Esophagus (tissue), 2 donors: ENCODE results near the gene RANGAP1. TPM values are rescaled to one million over a fixed set of nuclear protein-coding genes. Genes with fewer than 3 reads are reported as not detected.

ENCODE experiments used
- H3K27ac ChIP-seq, 2 donors: one replicate each; pipeline ENCODE4 v1.5.1; 2013; ENCODE audit warnings: low read depth in 2 of 2, mild to moderate bottlenecking in 2 of 2, inconsistent platforms in 1 of 2, low read length in 1 of 2, moderate library complexity in 1 of 2
- H3K27me3 ChIP-seq, 2 donors: one replicate each; pipeline ENCODE4 v1.6.1; 2013; ENCODE audit warnings: low read length in 2 of 2, control low read depth in 1 of 2, mild to moderate bottlenecking in 1 of 2; ENCODE audit not compliant: insufficient read depth in 2 of 2, control insufficient read depth in 1 of 2
- H3K36me3 ChIP-seq, 2 donors: one replicate each; pipeline ENCODE4 v1.6.1; 2013; ENCODE audit warnings: low read length in 1 of 2; ENCODE audit not compliant: control insufficient read depth in 2 of 2, insufficient read depth in 2 of 2
- H3K4me1 ChIP-seq, 2 donors: one replicate each; pipeline ENCODE4 v1.6.1; 2013; ENCODE audit warnings: low read length in 1 of 2; ENCODE audit not compliant: control insufficient read depth in 2 of 2, insufficient read depth in 2 of 2
- H3K4me3 ChIP-seq, 2 donors: one replicate each; pipeline ENCODE4 v1.5.1; 2013; ENCODE audit warnings: low read length in 2 of 2, mild to moderate bottlenecking in 2 of 2, low read depth in 1 of 2, moderate library complexity in 1 of 2
- H3K9me3 ChIP-seq, 2 donors: one replicate each; pipeline ENCODE4 v1.6.1; 2013; ENCODE audit warnings: mild to moderate bottlenecking in 2 of 2, low read depth in 1 of 2, low read length in 1 of 2, moderate library complexity in 1 of 2; ENCODE audit not compliant: control insufficient read depth in 2 of 2, insufficient read depth in 1 of 2
- WGBS, 2 donors: extraction: QIAGEN DNeasy Blood & Tissue Kit; methylation state at CpG; one replicate each; pipeline ENCODE4 v1.1.7; 2013; 5-methylcytosine and 5-hydroxymethylcytosine counted together
- polyA plus RNA-seq, 2 donors: library from polyadenylated mRNA; stranded (reverse); fragments of 200-250 nt; gene quantifications; one replicate each; pipeline ENCODE4 v1.2.3, GENCODE V29; 2013
- donor health status: healthy with polysubstance abuse.
- donor health status: Bipolar disorder and iron deficiency.

Gene RANGAP1
- polyA plus RNA-seq, 2 donors, result 53.0 to 61.7 TPM

GRCh38 chr22:41250127-41250526 lies 35.9 kb downstream of the RANGAP1 start:
- 92 to 98% methylated on average over 12 of the region's 12 CpGs for WGBS, 2 donors
- Histone ChIP-seq H3K27me3 (no peaks in the 10 kb centered on the region), H3K27ac (no peak overlapping the region), H3K36me3 (peaks cover 37 to 69% of the 10 kb centered on the region in 2 donors), H3K4me1 (no peaks in the 10 kb centered on the region), H3K4me3 (no peak overlapping the region), H3K9me3 (no peaks in the 10 kb centered on the region)

DNA sequence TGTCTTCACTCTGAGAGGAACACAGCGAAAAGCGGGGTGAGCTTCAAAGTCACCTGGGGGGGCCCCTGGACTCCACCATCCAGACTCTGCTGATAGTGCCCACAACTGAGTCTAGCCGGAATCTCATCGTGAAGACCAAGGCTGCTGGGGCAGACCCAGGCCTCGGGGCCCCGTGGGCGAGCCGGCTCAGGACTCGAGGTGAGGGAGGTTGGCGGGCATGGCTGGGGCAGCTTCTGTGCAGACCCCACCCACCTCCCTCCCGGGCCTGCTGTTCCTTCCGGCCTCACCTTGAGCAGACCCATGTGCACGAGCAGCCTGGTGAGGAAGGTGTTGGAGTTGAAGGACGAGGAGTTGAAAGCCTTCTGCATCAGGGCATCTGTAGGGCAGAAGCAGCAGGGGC lies 36.5 kb downstream of the RANGAP1 start:
- no peak overlapping the region for H3K27ac ChIP-seq
- 90 to 91% methylated on average over 14 of the region's 14 CpGs for WGBS, 2 donors
- no peaks in the 10 kb centered on the region for H3K27me3 ChIP-seq
- no peaks in the 10 kb centered on the region for H3K9me3 ChIP-seq
- no peaks in the 10 kb centered on the region for H3K4me1 ChIP-seq
- no peak overlapping the region for H3K4me3 ChIP-seq
- H3K36me3 ChIP-seq, result peaks cover 35 to 67% of the 10 kb centered on the region in 2 donors

- no peaks in the 10 kb centered on the region for H3K9me3 ChIP-seq
- no peak overlapping the region for H3K27ac ChIP-seq
- H3K4me1 ChIP-seq, result no peaks in the 10 kb centered on the region
- no peaks in the 10 kb centered on the region for H3K27me3 ChIP-seq
- 95 to 97% methylated on average over 10 of the region's 10 CpGs for WGBS, 2 donors
- peaks cover 35 to 62% of the 10 kb centered on the region in 2 donors for H3K36me3 ChIP-seq
- H3K4me3 ChIP-seq, result no peak overlapping the region
These were observed 37.2 kb downstream of the RANGAP1 start for GRCh38 chr22:41248758-41249157.

GRCh38 chr22:41248314-41248713 lies 37.7 kb downstream of the RANGAP1 start:
- Histone ChIP-seq H3K36me3 (peaks cover 33 to 60% of the 10 kb centered on the region in 2 donors), H3K27me3 (no peaks in the 10 kb centered on the region), H3K9me3 (no peaks in the 10 kb centered on the region), H3K4me3 (no peak overlapping the region), H3K27ac (no peak overlapping the region), H3K4me1 (no peaks in the 10 kb centered on the region)
- WGBS, 2 donors, result 93 to 98% methylated on average over 15 of the region's 15 CpGs

GRCh38 chr22:41247703-41248102 lies 38.3 kb downstream of the RANGAP1 start:
- Histone ChIP-seq H3K27ac (no peak overlapping the region), H3K4me3 (no peak overlapping the region), H3K9me3 (no peaks in the 10 kb centered on the region), H3K36me3 (peaks cover 28 to 56% of the 10 kb centered on the region in 2 donors), H3K27me3 (no peaks in the 10 kb centered on the region), H3K4me1 (no peaks in the 10 kb centered on the region)
- WGBS, 2 donors, result 90 to 92% methylated on average over 7 of the region's 7 CpGs

- H3K27ac ChIP-seq, result no peak overlapping the region
- WGBS, 2 donors, result 83 to 84% methylated on average over 21 of the region's 21 CpGs
- no peaks in the 10 kb centered on the region for H3K4me1 ChIP-seq
- H3K27me3 ChIP-seq, result no peaks in the 10 kb centered on the region
- H3K9me3 ChIP-seq, result no peaks in the 10 kb centered on the region
- no peak overlapping the region for H3K4me3 ChIP-seq
- H3K36me3 ChIP-seq, result peaks cover 25 to 47% of the 10 kb centered on the region in 2 donors
These were observed 40.0 kb downstream of the RANGAP1 start for GRCh38 chr22:41245917-41246499.

DNA sequence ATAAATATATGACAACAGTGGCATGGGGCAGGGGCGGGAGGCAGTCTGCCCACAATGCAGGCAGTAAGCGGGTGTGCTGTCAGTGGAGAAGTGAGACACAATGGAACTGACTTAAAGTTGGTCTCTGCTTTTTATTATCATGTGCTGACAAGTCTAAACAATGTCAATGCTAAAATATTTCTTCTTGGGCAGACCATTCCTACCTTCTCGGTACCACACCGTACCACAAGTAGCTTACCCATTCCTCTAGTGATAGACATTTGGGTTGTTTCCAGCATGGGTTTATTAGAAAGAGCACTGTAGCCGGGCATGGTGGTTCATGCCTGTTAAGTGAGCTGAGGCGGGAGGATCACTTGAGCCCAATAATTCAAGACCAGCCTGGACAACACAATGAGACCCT lies 42.6 kb downstream of the RANGAP1 start:
- Histone ChIP-seq H3K4me3 (no peak overlapping the region), H3K4me1 (peaks cover 0 to 6% of the 10 kb centered on the region in 2 donors), H3K36me3 (peaks cover 5 to 22% of the 10 kb centered on the region in 2 donors), H3K9me3 (peaks cover 0 to 2% of the 10 kb centered on the region in 2 donors), H3K27ac (no peak overlapping the region), H3K27me3 (no peaks in the 10 kb centered on the region)
- 52 to 79% methylated on average over 6 of the region's 6 CpGs for WGBS, 2 donors

GRCh38 chr22:41242396-41243117 lies 43.4 kb downstream of the RANGAP1 start:
- 85 to 87% methylated on average over 18 of the region's 18 CpGs for WGBS, 2 donors
- no peaks in the 10 kb centered on the region for H3K27me3 ChIP-seq
- H3K27ac ChIP-seq, result no peak overlapping the region
- H3K36me3 ChIP-seq, result peaks cover 3 to 14% of the 10 kb centered on the region in 2 donors
- no peak overlapping the region for H3K4me3 ChIP-seq
- H3K4me1 ChIP-seq, result peaks cover 0 to 11% of the 10 kb centered on the region in 2 donors
- H3K9me3 ChIP-seq, result peaks cover 0 to 2% of the 10 kb centered on the region in 2 donors

DNA sequence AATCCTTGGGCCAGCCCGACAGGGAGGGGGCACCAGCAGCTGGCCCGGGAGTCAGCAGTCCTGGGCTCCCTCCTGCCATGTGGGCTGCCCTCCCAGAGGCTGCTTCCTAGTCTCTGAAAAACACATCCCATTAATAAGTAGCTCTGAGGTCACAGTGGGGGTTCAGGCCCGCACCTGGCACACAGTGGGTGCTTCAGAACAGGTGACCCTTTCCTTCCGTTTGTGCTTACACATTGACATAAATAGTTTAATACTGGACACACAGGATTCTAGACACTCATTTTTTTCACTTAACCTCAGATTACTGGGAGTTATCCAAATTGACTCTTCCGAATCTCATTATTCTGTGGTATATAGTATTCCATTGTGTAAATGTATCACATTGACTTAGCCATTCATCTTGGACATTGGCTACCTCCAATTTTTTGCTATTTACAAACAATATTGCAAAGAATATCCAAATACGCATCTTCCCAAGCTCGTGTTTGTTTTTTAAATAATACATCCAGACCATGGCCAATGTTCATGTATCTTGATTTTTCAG lies 44.8 kb downstream of the RANGAP1 start:
- Histone ChIP-seq H3K4me3 (no peak overlapping the region), H3K36me3 (peaks cover 3 to 8% of the 10 kb centered on the region in 2 donors), H3K27ac (no peak overlapping the region), H3K27me3 (no peaks in the 10 kb centered on the region), H3K9me3 (peaks cover 0 to 2% of the 10 kb centered on the region in 2 donors), H3K4me1 (peaks cover 6 to 20% of the 10 kb centered on the region in 2 donors)
- 88 to 90% methylated on average over 7 of the region's 7 CpGs for WGBS, 2 donors
